ENCODE data around the gene COL11A2. TPM values are rescaled to one million over a fixed set of nuclear protein-coding genes. Genes with fewer than 3 reads are reported as not detected.

The COL11A2 gene
- total and polyA plus RNA-seq, 2 of the 13 experiments (the other 11 are each of a cell fraction or from before 2014, with no cell fraction given): 0.55 TPM

DNA sequence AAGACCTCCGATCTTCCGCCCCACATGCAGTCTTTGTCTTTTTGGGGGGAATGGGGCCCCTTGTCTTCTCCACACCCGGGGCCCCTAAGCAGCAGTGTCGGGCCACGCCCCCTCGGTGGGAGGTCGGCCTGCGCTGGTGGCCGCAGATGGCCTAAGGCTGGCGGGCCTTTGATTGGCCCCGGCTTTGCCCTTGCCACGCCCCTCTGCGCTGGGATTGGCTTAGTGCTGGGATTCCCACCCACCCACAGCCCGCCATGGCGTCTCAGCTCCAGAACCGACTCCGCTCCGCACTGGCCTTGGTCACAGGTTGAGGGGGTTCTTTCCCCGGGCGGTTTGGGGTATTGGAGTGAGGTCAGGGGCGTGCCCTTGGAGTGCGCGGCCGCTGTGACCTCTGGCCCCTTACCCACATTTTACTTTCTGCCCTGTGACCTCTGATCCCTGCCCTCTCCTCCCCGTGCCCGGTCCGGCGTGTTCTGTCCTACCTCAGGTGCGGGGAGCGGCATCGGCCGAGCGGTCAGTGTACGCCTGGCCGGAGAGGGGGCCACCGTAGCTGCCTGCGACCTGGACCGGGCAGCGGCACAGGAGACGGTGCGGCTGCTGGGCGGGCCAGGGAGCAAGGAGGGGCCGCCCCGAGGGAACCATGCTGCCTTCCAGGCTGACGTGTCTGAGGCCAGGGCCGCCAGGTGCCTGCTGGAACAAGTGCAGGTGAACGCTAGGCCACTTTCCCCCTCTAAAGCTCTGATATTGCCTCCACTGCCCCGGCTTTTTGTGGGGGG lies 12.3 kb upstream of the COL11A2 start, which contains the start of gene HSD17B8 (continued):
- TF ChIP-seq ZNF768 (CRISPR knock-in tag; IDR thresholded peaks at IDR 0.05) (peak; percentile 32; the same call in 1 of the 2 replicates), ZFP41 (CRISPR knock-in tag; IDR thresholded peaks at IDR 0.05; ENCODE audit: borderline replicate concordance) (peak; percentile 73; the same call in 1 of the 2 replicates), MIXL1 (CRISPR knock-in tag; IDR thresholded peaks at IDR 0.05) (no peak), POLR2AphosphoS5 (IDR thresholded peaks at IDR 0.05; ENCODE audit: low read depth, low read length) (peak; percentile 86), ZNF30 (CRISPR knock-in tag; IDR thresholded peaks at IDR 0.05) (no peak), PTBP1 (IDR thresholded peaks at IDR 0.05; ENCODE audit: low read depth, low read length, poor library complexity, severe bottlenecking) (peak; percentile 94), HNF4A (CRISPR knock-in tag; IDR thresholded peaks at IDR 0.05) (peak; percentile 76)
- TF ChIP-seq, protein P1, sequence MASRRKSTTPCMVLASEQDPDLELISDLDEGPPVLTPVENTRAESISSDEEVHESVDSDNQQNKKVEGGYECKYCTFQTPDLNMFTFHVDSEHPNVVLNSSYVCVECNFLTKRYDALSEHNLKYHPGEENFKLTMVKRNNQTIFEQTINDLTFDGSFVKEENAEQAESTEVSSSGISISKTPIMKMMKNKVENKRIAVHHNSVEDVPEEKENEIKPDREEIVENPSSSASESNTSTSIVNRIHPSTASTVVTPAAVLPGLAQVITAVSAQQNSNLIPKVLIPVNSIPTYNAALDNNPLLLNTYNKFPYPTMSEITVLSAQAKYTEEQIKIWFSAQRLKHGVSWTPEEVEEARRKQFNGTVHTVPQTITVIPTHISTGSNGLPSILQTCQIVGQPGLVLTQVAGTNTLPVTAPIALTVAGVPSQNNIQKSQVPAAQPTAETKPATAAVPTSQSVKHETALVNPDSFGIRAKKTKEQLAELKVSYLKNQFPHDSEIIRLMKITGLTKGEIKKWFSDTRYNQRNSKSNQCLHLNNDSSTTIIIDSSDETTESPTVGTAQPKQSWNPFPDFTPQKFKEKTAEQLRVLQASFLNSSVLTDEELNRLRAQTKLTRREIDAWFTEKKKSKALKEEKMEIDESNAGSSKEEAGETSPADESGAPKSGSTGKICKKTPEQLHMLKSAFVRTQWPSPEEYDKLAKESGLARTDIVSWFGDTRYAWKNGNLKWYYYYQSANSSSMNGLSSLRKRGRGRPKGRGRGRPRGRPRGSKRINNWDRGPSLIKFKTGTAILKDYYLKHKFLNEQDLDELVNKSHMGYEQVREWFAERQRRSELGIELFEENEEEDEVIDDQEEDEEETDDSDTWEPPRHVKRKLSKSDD (CRISPR knock-in tag; IDR thresholded peaks at IDR 0.05; ENCODE audit: low read depth): peak; percentile 90; the same call in 1 of the 2 replicates
- TF ChIP-seq, protein P2, sequence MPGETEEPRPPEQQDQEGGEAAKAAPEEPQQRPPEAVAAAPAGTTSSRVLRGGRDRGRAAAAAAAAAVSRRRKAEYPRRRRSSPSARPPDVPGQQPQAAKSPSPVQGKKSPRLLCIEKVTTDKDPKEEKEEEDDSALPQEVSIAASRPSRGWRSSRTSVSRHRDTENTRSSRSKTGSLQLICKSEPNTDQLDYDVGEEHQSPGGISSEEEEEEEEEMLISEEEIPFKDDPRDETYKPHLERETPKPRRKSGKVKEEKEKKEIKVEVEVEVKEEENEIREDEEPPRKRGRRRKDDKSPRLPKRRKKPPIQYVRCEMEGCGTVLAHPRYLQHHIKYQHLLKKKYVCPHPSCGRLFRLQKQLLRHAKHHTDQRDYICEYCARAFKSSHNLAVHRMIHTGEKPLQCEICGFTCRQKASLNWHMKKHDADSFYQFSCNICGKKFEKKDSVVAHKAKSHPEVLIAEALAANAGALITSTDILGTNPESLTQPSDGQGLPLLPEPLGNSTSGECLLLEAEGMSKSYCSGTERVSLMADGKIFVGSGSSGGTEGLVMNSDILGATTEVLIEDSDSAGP (CRISPR knock-in tag; IDR thresholded peaks at IDR 0.05; ENCODE audit: borderline replicate concordance): peak; percentile 81; the same call in 1 of the 2 replicates
- TF ChIP-seq, protein P3, sequence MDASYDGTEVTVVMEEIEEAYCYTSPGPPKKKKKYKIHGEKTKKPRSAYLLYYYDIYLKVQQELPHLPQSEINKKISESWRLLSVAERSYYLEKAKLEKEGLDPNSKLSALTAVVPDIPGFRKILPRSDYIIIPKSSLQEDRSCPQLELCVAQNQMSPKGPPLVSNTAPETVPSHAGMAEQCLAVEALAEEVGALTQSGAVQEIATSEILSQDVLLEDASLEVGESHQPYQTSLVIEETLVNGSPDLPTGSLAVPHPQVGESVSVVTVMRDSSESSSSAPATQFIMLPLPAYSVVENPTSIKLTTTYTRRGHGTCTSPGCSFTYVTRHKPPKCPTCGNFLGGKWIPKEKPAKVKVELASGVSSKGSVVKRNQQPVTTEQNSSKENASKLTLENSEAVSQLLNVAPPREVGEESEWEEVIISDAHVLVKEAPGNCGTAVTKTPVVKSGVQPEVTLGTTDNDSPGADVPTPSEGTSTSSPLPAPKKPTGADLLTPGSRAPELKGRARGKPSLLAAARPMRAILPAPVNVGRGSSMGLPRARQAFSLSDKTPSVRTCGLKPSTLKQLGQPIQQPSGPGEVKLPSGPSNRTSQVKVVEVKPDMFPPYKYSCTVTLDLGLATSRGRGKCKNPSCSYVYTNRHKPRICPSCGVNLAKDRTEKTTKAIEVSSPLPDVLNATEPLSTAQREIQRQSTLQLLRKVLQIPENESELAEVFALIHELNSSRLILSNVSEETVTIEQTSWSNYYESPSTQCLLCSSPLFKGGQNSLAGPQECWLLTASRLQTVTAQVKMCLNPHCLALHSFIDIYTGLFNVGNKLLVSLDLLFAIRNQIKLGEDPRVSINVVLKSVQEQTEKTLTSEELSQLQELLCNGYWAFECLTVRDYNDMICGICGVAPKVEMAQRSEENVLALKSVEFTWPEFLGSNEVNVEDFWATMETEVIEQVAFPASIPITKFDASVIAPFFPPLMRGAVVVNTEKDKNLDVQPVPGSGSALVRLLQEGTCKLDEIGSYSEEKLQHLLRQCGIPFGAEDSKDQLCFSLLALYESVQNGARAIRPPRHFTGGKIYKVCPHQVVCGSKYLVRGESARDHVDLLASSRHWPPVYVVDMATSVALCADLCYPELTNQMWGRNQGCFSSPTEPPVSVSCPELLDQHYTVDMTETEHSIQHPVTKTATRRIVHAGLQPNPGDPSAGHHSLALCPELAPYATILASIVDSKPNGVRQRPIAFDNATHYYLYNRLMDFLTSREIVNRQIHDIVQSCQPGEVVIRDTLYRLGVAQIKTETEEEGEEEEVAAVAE (CRISPR knock-in tag; IDR thresholded peaks at IDR 0.05; ENCODE audit: borderline replicate concordance): peak; percentile 69; the same call in 1 of the 2 replicates
- TF ChIP-seq, protein P4, sequence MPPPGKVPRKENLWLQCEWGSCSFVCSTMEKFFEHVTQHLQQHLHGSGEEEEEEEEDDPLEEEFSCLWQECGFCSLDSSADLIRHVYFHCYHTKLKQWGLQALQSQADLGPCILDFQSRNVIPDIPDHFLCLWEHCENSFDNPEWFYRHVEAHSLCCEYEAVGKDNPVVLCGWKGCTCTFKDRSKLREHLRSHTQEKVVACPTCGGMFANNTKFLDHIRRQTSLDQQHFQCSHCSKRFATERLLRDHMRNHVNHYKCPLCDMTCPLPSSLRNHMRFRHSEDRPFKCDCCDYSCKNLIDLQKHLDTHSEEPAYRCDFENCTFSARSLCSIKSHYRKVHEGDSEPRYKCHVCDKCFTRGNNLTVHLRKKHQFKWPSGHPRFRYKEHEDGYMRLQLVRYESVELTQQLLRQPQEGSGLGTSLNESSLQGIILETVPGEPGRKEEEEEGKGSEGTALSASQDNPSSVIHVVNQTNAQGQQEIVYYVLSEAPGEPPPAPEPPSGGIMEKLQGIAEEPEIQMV (CRISPR knock-in tag; IDR thresholded peaks at IDR 0.05; ENCODE audit: low read depth): 0 out of 2 replicates have a peak, but pooled peaks have one; percentile 41
- TF ChIP-seq, protein P5, sequence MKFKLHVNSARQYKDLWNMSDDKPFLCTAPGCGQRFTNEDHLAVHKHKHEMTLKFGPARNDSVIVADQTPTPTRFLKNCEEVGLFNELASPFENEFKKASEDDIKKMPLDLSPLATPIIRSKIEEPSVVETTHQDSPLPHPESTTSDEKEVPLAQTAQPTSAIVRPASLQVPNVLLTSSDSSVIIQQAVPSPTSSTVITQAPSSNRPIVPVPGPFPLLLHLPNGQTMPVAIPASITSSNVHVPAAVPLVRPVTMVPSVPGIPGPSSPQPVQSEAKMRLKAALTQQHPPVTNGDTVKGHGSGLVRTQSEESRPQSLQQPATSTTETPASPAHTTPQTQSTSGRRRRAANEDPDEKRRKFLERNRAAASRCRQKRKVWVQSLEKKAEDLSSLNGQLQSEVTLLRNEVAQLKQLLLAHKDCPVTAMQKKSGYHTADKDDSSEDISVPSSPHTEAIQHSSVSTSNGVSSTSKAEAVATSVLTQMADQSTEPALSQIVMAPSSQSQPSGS (CRISPR knock-in tag; IDR thresholded peaks at IDR 0.05): peak; percentile 63; the same call in 1 of the 2 replicates
- TF ChIP-seq, protein P6, sequence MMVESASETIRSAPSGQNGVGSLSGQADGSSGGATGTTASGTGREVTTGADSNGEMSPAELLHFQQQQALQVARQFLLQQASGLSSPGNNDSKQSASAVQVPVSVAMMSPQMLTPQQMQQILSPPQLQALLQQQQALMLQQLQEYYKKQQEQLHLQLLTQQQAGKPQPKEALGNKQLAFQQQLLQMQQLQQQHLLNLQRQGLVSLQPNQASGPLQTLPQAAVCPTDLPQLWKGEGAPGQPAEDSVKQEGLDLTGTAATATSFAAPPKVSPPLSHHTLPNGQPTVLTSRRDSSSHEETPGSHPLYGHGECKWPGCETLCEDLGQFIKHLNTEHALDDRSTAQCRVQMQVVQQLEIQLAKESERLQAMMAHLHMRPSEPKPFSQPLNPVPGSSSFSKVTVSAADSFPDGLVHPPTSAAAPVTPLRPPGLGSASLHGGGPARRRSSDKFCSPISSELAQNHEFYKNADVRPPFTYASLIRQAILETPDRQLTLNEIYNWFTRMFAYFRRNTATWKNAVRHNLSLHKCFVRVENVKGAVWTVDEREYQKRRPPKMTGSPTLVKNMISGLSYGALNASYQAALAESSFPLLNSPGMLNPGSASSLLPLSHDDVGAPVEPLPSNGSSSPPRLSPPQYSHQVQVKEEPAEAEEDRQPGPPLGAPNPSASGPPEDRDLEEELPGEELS (CRISPR knock-in tag; IDR thresholded peaks at IDR 0.05): peak; percentile 30; the same call in 1 of the 2 replicates
